Activated CD4-positive, alpha-beta memory T cell treated with anti-CD3 and anti-CD28 coated beads for 36 hours (primary cell): Measurements from ENCODE around the gene PI16. TPM values are rescaled to one million over a fixed set of nuclear protein-coding genes. Genes with fewer than 3 reads are reported as not detected.
"Not testable (repeated sequence)": the region's sequence is repeated elsewhere in the genome, so short reads cannot be mapped to it uniquely, and the experiment has no call there.

Experiments
- CTCF ChIA-PET: fragments of 350-600 bp; sonication (Branson Sonifier 250); formaldehyde crosslinking; loops from one replicate; lab custom pipeline; 2021; ENCODE audit warnings: antibody characterized with exemption, inconsistent platforms; lab: Charles Lee
- POLR2A ChIA-PET: fragments of 350-600 bp; sonication (Branson Sonifier 250); formaldehyde crosslinking; loops from one replicate; lab custom pipeline; 2021; ENCODE audit warnings: antibody characterized with exemption; lab: Charles Lee
- DNase-seq: peaks from one replicate; pipeline ENCODE4 v3.0.0-alpha.2; 2020
- H3K27ac Mint-ChIP-seq: one replicate; pipeline ENCODE4 v1.8.0; 2021; ENCODE audit warnings: mixed read lengths
- H3K27me3 Mint-ChIP-seq: one replicate; pipeline ENCODE4 v1.8.0; 2021; ENCODE audit warnings: mixed read lengths
- H3K36me3 Mint-ChIP-seq: one replicate; pipeline ENCODE4 v1.8.0; 2021; ENCODE audit warnings: mixed read lengths
- H3K4me1 Mint-ChIP-seq: one replicate; pipeline ENCODE4 v1.8.0; 2021; ENCODE audit warnings: low read depth, mixed read lengths
- H3K4me3 Mint-ChIP-seq: one replicate; pipeline ENCODE4 v1.8.0; 2021; ENCODE audit warnings: mild to moderate bottlenecking, mixed read lengths
- H3K9me3 Mint-ChIP-seq: one replicate; pipeline ENCODE4 v1.8.0; 2021; ENCODE audit warnings: mixed read lengths
- intact Hi-C: fragments of 100-400 bp; cut with micrococcal nuclease; formaldehyde crosslinking; loops from one replicate; pipeline ENCODE4 v1.15.1; 2023
- total RNA-seq, 2 experiments: library from RNA; stranded (reverse); gene quantifications; one replicate each; pipeline ENCODE4 v1.2.3, GENCODE V29; 2021

The PI16 gene
- total RNA-seq, 2 experiments from 2014 or later, result 1.0 to 1.1 TPM

DNA sequence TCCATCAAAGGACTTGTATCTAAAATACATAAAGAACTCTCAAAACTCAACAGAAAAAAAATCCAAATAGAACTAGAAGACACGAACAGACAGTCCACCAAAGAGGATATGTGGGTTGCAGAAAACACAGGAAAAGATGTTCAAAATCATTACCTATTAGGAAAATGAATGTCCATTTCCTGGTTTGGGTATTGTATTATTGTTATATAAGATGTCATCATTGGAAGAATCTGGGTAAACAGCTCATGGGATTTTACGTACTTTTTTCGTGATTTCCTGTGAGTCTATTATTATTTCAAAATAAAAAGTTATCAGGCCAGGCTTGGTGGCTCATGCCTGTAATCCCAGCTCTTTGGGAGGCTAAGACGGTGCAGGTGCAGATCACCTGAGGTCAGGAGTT, 9.2 kb upstream of the PI16 start:
- Mint-ChIP-seq H3K27me3 (peaks cover 5% of the 10 kb centered on the region), H3K4me1 (peaks cover 34% of the 10 kb centered on the region), H3K9me3 (no peaks in the 10 kb centered on the region), H3K4me3 (no peak overlapping the region), H3K36me3 (no peaks in the 10 kb centered on the region), H3K27ac (no peak overlapping the region)
- ChIA-PET POLR2A (no interaction called here), CTCF (no interaction called here)
- intact Hi-C loops, result no loop called here
- DNase-seq, result no peak

DNA sequence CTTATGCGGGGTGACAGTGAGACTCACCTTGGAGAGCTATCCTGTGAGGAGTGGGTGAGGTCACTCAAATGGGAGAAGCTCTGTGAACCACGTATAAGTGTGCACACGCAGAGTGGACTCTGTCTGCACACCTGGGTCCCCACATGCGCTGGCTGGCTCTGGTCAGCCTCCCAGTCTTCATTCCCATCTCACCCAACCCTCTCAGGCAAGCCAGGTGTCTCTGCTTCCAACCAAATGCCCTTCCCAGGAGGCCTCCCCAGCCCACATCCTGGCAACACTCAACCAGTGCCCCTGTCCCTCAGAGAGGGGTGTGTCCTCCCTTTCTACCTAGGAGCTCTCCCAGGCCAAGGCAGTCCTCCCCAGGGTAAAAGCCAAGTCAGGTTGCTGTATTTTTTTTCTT, 8.0 kb upstream of the PI16 start:
- CTCF ChIA-PET, result no interaction called here
- Mint-ChIP-seq H3K27ac (no peak overlapping the region), H3K4me3 (no peak overlapping the region), H3K36me3 (no peaks in the 10 kb centered on the region), H3K27me3 (peaks cover 3% of the 10 kb centered on the region), H3K4me1 (peaks cover 34% of the 10 kb centered on the region), H3K9me3 (no peaks in the 10 kb centered on the region)
- POLR2A ChIA-PET, result no interaction called here
- no peak for DNase-seq
- intact Hi-C loops, result no loop called here

DNA sequence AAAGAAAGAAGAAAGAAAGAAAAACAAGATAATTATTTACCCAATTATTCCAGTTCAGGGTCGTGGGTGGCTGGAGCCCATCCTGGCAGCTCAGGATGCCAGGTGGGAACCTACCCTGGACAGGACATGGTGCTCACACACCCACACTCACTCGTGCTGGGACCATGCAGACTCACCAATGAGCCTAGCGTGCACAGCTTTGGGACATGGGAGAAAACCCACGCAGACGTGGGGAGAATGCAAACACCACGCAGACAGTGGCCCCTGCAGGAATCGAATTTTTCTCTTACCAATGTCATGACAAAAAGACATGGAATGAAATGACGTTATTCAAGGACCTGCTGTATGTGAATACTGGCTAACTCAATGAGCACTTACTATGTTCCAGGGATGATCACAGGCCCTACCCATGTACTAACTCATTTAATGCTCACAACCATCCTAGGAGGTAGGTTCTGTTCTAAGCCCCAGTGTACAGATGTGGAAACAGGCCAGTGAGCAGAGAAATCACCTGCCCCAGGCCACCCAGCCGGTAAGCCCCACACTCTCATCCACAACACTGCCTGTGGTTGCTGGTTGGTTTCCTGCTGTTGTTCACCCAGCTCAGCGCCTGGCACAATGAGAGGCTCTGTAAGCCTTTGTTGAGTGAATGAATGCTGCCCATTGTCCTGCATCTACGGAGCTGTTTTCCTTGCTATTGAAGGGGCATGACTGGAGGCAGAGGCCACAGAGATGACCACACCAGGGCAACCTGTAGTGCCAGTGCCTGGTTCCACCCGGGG, 6.8 kb upstream of the PI16 start:
- POLR2A ChIA-PET, result no interaction called here
- intact Hi-C loops, result no loop called here
- peak; percentile 60 for DNase-seq
- Mint-ChIP-seq H3K36me3 (no peaks in the 10 kb centered on the region), H3K27ac (no peak overlapping the region), H3K4me3 (no peak overlapping the region), H3K4me1 (peaks cover 34% of the 10 kb centered on the region), H3K27me3 (peaks cover 3% of the 10 kb centered on the region), H3K9me3 (no peaks in the 10 kb centered on the region)
- CTCF ChIA-PET, result interaction anchor here (0.7 to 1.2 kb wide), 3 partner anchors 17 to 74 kb away, joined by 3 read pairs; partner anchors contain the start of gene C6orf89

DNA sequence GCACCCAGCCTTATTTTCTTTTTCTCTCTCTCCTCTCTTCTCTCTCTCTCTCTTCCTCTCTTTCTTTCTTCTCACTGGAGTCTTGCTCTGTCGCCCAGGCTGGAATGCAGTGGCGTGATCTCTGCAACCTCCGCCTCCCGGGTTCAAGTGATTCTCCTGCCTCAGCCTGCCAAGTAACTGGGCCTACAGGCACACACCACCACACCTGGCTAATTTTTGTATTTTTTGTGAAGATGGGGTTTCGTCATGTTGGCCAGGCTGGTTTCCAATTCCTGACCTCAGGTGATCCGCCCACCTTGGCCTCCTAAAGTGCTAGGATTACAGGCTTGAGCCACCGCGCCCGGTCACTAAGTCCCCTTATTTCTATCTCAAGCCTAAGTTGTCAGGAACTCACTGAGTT, 5.5 kb upstream of the PI16 start:
- ChIA-PET CTCF (interaction anchor here (0.6 kb wide), 1 partner anchor 447 kb away, joined by 3 read pairs; no protein-coding TSS in a partner anchor), POLR2A (interaction anchor here (1.0 kb wide), 1 partner anchor 32 kb away, joined by 3 read pairs; no protein-coding TSS in a partner anchor)
- DNase-seq, H3K4me3 Mint-ChIP-seq, H3K9me3 Mint-ChIP-seq, intact Hi-C loops, H3K27ac Mint-ChIP-seq, H3K36me3 Mint-ChIP-seq, H3K27me3 Mint-ChIP-seq: not testable (repeated sequence)
- H3K4me1 Mint-ChIP-seq, result peaks cover 42% of the 10 kb centered on the region

DNA sequence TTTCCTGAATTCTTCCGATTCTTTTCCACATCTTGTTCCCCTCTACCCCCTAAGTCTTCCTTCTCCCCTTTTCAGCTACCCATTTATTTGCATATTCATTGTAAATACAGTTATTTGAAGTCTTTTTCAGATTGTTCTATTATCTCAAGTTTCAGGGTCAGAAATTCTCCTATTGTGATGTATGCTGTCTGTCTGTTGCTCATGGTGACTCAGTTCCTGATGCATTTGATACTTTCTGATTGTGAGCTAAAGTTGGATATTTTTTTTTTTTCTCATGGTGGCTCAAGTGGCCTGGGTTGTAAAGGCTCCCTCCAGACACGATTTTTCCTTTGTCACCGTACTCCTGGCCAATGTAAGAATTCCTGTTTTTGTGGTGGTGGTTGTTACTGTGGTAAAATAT, 4.9 kb upstream of the PI16 start:
- Mint-ChIP-seq H3K4me1 (peaks cover 46% of the 10 kb centered on the region), H3K4me3 (no peak overlapping the region), H3K27ac (no peak overlapping the region), H3K27me3 (no peaks in the 10 kb centered on the region), H3K9me3 (no peaks in the 10 kb centered on the region), H3K36me3 (no peaks in the 10 kb centered on the region)
- no peak for DNase-seq
- CTCF ChIA-PET, result interaction anchor here (0.6 kb wide), 1 partner anchor 446 kb away, joined by 3 read pairs; no protein-coding TSS in a partner anchor
- intact Hi-C loops, result loop anchor here (5.0 kb wide), 1 partner anchor 37 kb away; no protein-coding TSS in a partner anchor
- POLR2A ChIA-PET, result interaction anchor here (1.0 kb wide), 1 partner anchor 32 kb away, joined by 3 read pairs; no protein-coding TSS in a partner anchor

DNA sequence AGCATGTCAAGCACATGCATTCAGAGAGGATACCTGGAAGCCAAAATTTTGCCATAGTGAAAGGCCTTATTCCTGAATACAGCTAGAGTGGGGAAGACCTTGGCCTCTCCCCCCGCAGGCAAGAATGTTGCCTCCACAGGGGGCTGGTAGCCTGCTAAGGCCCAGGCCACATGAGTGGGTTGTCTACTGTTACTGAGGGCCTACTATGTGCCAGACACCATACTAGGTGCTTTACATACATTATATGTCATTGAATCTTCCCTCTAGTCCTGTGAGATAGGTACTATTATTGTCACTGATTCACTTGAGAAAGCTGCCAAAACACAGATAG, 642 bp upstream of the PI16 start:
- Mint-ChIP-seq H3K9me3 (no peaks in the 10 kb centered on the region), H3K27me3 (no peaks in the 10 kb centered on the region), H3K27ac (no peak overlapping the region), H3K4me3 (no peak overlapping the region), H3K36me3 (no peaks in the 10 kb centered on the region), H3K4me1 (peaks cover 41% of the 10 kb centered on the region)
- ChIA-PET CTCF (interaction anchor here (1.1 to 2.1 kb wide), 4 partner anchors 9 to 69 kb away, joined by 3 to 7 read pairs (median 5); no protein-coding TSS in a partner anchor), POLR2A (no interaction called here)
- intact Hi-C loops, result loop anchor here (5.0 kb wide), 1 partner anchor 42 kb away; no protein-coding TSS in a partner anchor
- no peak for DNase-seq

DNA sequence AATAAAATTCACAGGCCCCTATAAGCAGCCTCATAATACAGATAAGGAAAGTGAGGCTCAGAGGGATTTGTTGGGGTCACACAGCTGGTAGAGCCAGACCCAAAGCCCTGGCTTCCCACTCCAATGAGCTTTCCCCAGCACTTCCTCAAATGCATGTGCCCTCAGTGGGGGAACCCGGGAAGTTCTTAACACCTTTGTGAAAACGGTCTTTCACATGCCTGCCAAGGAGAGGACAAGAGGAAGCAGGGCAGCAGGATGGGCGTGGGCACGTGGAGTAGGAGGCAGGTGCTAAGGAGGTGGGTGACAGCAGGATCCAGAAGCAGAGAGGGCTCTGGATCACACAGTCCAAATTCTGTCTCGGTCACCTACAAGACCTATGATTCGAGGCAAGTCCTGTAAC, 598 bp downstream of the PI16 start:
- POLR2A ChIA-PET, result interaction anchor here (1.1 kb wide), 1 partner anchor 31 kb away, joined by 3 read pairs; the partner anchor contains the start of gene MTCH1
- peaks cover 33% of the 10 kb centered on the region for H3K4me1 Mint-ChIP-seq

DNA sequence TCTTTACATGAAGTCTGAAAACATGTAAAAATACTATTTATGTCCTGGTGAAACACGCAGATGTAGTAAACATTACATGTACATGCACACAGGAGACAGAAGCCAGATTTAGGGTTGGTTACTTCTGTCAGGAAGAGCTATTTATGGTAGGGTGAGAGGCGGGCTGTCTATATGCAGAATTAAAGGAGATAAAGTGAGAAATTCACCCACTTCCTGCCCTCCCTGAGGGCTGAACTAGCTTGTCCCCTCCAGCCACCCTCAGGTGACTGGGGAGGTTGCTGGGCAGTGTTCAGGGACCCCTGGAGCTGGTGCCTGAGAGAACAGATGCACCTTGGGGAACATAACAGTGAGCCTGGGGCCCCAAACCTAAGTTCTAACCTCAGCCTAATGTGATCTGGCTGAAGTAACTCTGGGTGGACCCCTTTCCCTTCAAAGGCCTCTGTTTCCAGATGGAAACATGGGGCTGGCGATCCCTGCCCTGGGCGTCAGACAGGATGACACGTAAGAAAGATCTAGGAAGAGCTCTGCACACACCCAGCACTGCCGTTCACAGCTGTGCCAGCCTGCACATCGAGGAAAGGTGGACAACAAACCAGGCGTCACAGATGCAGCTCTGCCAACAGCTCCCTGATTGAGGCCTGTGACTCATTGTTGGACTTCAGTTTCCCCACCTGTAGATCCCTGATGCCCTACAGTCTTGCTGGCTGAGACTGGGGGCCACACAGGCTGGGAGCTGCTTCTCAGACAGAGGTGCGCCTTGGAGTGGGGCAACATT, 1.3 kb downstream of the PI16 start:
- CTCF ChIA-PET, result interaction anchor here (0.5 to 2.1 kb wide), 5 partner anchors 7 to 70 kb away, joined by 3 to 9 read pairs (median 4); partner anchors contain the start of genes C6orf89 and MTCH1
- POLR2A ChIA-PET, result interaction anchor here (1.1 kb wide), 1 partner anchor 30 kb away, joined by 3 read pairs; the partner anchor contains the start of gene MTCH1
- Mint-ChIP-seq H3K27ac (peak overlapping the region; percentile 29), H3K27me3 (no peaks in the 10 kb centered on the region), H3K4me3 (peak overlapping the region; percentile 28), H3K9me3 (no peaks in the 10 kb centered on the region), H3K4me1 (peaks cover 38% of the 10 kb centered on the region), H3K36me3 (no peaks in the 10 kb centered on the region)
- DNase-seq, result no peak
- intact Hi-C loops, result no loop called here

More for the DNA sequence above, 598 bp downstream of the PI16 start:
- H3K36me3 Mint-ChIP-seq, result no peaks in the 10 kb centered on the region
- no peaks in the 10 kb centered on the region for H3K27me3 Mint-ChIP-seq
- CTCF ChIA-PET, result interaction anchor here (0.8 to 2.1 kb wide), 4 partner anchors 8 to 70 kb away, joined by 3 to 9 read pairs (median 6); partner anchors contain the start of genes C6orf89 and MTCH1
- no peaks in the 10 kb centered on the region for H3K9me3 Mint-ChIP-seq
- H3K4me3 Mint-ChIP-seq, result peak overlapping the region; percentile 28
- peak overlapping the region; percentile 28 for H3K27ac Mint-ChIP-seq
- intact Hi-C loops, result no loop called here
- no peak for DNase-seq

DNA sequence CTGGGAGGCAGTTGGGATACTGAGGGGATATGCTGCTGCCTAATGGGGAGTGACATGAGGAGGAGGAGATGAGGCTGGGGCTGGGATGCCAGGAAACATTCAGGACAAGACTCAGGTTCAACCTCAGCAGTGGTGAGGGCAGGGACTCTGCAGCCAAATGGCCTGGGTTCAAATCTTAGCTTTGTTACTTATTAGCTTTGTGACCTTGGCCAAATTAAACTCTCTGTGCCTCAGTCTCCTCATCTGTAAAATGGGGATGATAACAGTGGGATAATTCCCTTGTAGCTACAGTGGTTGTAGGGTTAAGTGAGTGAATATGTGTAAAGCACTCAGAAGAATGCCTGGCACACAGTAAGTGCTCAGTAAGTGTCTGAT, 1.9 kb downstream of the PI16 start:
- DNase-seq, result no peak
- CTCF ChIA-PET, result interaction anchor here (1.7 to 1.9 kb wide), 2 partner anchors 62 to 71 kb away, joined by 8 to 9 read pairs; partner anchors contain the start of gene C6orf89
- H3K4me1 Mint-ChIP-seq, result peaks cover 44% of the 10 kb centered on the region
- POLR2A ChIA-PET, result interaction anchor here (0.6 kb wide), 1 partner anchor 38 kb away, joined by 3 read pairs; no protein-coding TSS in a partner anchor
- no peaks in the 10 kb centered on the region for H3K27me3 Mint-ChIP-seq
- H3K27ac Mint-ChIP-seq, result peak overlapping the region; percentile 29
- intact Hi-C loops, result no loop called here
- H3K9me3 Mint-ChIP-seq, result no peaks in the 10 kb centered on the region
- H3K36me3 Mint-ChIP-seq, result no peaks in the 10 kb centered on the region
- no peak overlapping the region for H3K4me3 Mint-ChIP-seq

DNA sequence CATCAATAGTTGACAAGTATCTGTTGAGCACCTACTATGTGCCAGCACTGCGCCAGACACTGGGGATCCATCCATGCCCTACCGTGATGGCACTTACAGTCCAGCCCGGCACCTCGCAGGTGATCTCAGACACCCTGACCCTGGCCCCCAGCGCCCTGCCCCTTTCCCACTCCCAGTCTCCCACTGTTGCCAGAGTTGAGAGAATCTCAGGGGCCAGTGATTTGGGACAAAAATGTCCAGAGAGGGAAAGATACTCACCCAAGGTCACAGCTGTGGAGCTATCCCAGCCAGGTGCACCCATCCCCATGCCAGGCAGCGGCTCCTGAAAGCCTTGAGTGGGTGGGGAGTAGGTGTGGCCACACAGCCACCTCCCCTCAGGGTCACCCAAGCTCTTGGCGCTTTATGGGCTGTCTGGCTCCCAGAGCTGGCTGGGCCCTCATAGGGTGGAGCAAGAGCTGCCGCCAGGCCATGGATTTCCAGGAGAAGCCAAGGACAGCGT, 3.3 kb downstream of the PI16 start:
- Mint-ChIP-seq H3K4me1 (peaks cover 48% of the 10 kb centered on the region), H3K27me3 (no peaks in the 10 kb centered on the region), H3K27ac (no peak overlapping the region), H3K9me3 (no peaks in the 10 kb centered on the region), H3K36me3 (no peaks in the 10 kb centered on the region), H3K4me3 (no peak overlapping the region)
- DNase-seq, result no peak
- CTCF ChIA-PET, result interaction anchor here (0.7 kb wide), 1 partner anchor 20 kb away, joined by 3 read pairs; no protein-coding TSS in a partner anchor
- intact Hi-C loops, result no loop called here
- POLR2A ChIA-PET, result no interaction called here

DNA sequence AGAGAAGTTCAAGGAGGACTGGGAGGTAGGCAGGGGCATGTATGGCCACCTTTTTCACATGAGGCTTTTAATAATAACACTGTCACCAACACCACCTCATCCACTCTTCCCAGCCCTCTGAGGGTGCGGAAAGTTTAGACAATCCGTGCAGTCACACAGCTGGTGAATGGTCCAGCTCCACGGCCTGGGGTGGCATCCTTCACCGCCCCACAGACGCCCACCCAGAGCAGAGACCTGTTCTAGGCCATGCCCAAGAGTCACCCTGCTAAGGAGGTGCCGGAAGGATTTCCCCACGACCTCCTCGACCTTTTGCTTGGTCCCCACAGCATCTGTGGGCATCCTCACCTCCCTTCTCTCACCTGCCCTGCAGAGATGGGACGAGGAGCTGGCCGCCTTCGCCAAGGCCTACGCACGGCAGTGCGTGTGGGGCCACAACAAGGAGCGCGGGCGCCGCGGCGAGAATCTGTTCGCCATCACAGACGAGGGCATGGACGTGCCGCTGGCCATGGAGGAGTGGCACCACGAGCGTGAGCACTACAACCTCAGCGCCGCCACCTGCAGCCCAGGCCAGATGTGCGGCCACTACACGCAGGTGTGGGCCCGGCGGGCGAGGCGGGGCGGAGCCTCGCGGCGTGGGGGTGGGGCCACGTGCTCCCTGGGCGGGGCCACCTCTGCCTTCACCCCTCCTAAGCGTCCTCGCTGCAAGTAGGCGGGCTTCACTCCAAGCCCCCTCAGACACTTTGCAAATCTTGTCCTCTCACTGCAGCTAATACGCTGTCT, 4.4 kb downstream of the PI16 start:
- Mint-ChIP-seq H3K4me3 (no peak overlapping the region), H3K9me3 (no peaks in the 10 kb centered on the region), H3K27ac (no peak overlapping the region), H3K27me3 (no peaks in the 10 kb centered on the region), H3K36me3 (no peaks in the 10 kb centered on the region), H3K4me1 (peaks cover 52% of the 10 kb centered on the region)
- ChIA-PET CTCF (no interaction called here), POLR2A (no interaction called here)
- intact Hi-C loops, result no loop called here
- DNase-seq, result no peak
